HepG2 (cell line): Measurements from ENCODE around the gene ABCB8. TPM values are rescaled to one million over a fixed set of nuclear protein-coding genes. Genes with fewer than 3 reads are reported as not detected.

Experiments used
- CHD2 ChIP-seq: IDR thresholded peaks from 2 replicates; pipeline ENCODE4 v1.6.1; 2011; ENCODE audit warnings: low read depth, low read length, improper control_type of control experiment
- FIP1L1 ChIP-seq: fragments of 200-400 bp; formaldehyde crosslinking; IDR thresholded peaks from 2 replicates; pipeline ENCODE4 v1.6.1; 2018; ENCODE audit warnings: low read depth, mild to moderate bottlenecking, low read length, moderate library complexity, borderline replicate concordance; ENCODE audit not compliant: insufficient read depth
- FOXK2 ChIP-seq: fragments of 450-650 bp; IDR thresholded peaks from 2 replicates; pipeline ENCODE4 v1.6.1; 2016
- GPN1 ChIP-seq: sonication (generic); formaldehyde crosslinking; IDR thresholded peaks from 2 replicates; pipeline ENCODE4 v1.5.1; 2020; ENCODE audit warnings: missing genetic modification reagents, borderline replicate concordance
- HNF4A ChIP-seq: sonication (generic); formaldehyde crosslinking; IDR thresholded peaks from 2 replicates; pipeline ENCODE4 v1.4.0; 2020; ENCODE audit warnings: missing genetic modification reagents
- ISX ChIP-seq: sonication (generic); formaldehyde crosslinking; conservative IDR thresholded peaks from 2 replicates; pipeline ENCODE4 v1.5.0; 2020; ENCODE audit warnings: missing genetic modification reagents
- KDM2A ChIP-seq: sonication (generic); formaldehyde crosslinking; IDR thresholded peaks from 2 replicates; pipeline ENCODE4 v1.4.0; 2020; ENCODE audit warnings: low read depth, missing genetic modification reagents, borderline replicate concordance
- KDM5A ChIP-seq: fragments of 200-600 bp; sonication (generic); IDR thresholded peaks from 2 replicates; pipeline ENCODE4 v1.7.0; 2018; ENCODE audit warnings: antibody characterized with exemption, mild to moderate bottlenecking, low read length, borderline replicate concordance
- LCORL ChIP-seq, 2 experiments: fragments of 450-650 bp in 1 of 2; sonication (generic) in 1 of 2; formaldehyde crosslinking in 1 of 2; IDR thresholded peaks; 2 replicates each; pipeline versions ENCODE4 v1.5.0 to v1.6.1; 2017 to 2020; ENCODE audit warnings: antibody characterized with exemption in 1 of 2, missing genetic modification reagents in 1 of 2
- RBM22 ChIP-seq: fragments of 200-400 bp; formaldehyde crosslinking; optimal IDR thresholded peaks from 2 replicates; pipeline ENCODE3; 2017; ENCODE audit warnings: mild to moderate bottlenecking, low read length, moderate library complexity
- REPIN1 ChIP-seq: sonication (generic); formaldehyde crosslinking; IDR thresholded peaks from 2 replicates; pipeline ENCODE4 v1.8.0; 2022; ENCODE audit warnings: missing genetic modification reagents, low read depth, mild to moderate bottlenecking, borderline replicate concordance
- SP4 ChIP-seq: sonication (generic); formaldehyde crosslinking; IDR thresholded peaks from 2 replicates; pipeline ENCODE4 v1.8.1; 2023; ENCODE audit warnings: mild to moderate bottlenecking, missing genetic modification reagents
- SRSF1 ChIP-seq: fragments of 200-400 bp; formaldehyde crosslinking; optimal IDR thresholded peaks from 2 replicates; pipeline ENCODE3; 2017; ENCODE audit warnings: mild to moderate bottlenecking, low read depth, low read length, moderate library complexity
- ZFY ChIP-seq: sonication (generic); formaldehyde crosslinking; IDR thresholded peaks from 2 replicates; pipeline ENCODE4 v1.4.0; 2020; ENCODE audit warnings: missing genetic modification reagents
- ZFYVE20 ChIP-seq: sonication (generic); formaldehyde crosslinking; IDR thresholded peaks from 2 replicates; pipeline ENCODE4 v1.8.0; 2023; ENCODE audit warnings: low read depth, mild to moderate bottlenecking, moderate library complexity, missing genetic modification reagents, borderline replicate concordance
- ZIK1 ChIP-seq: sonication (generic); formaldehyde crosslinking; IDR thresholded peaks from 2 replicates; pipeline ENCODE4 v1.5.0; 2020; ENCODE audit warnings: mild to moderate bottlenecking, low read depth, missing genetic modification reagents, borderline replicate concordance
- ZNF263 ChIP-seq: sonication (generic); formaldehyde crosslinking; IDR thresholded peaks from 2 replicates; pipeline ENCODE4 v1.4.0; 2020; ENCODE audit warnings: missing genetic modification reagents
- ZNF296 ChIP-seq: sonication (generic); formaldehyde crosslinking; conservative IDR thresholded peaks from 2 replicates; pipeline ENCODE4 v1.5.0; 2020; ENCODE audit warnings: mild to moderate bottlenecking, missing genetic modification reagents
- ZNF709 ChIP-seq: sonication (generic); formaldehyde crosslinking; IDR thresholded peaks from 2 replicates; pipeline ENCODE4 v1.5.0; 2020; ENCODE audit warnings: mild to moderate bottlenecking, missing genetic modification reagents
- polyA plus RNA-seq, 8 experiments: library from polyadenylated mRNA; depleted of rRNA in 3 of 8; stranded (reverse) in 7 of 8; unstranded in 1 of 8; fragments of >200 nt; fragmentation: Illumina TruSeq in 4 of 8; extraction: Trizol in 4 of 8; gene quantifications; 2 replicates each; pipeline versions ENCODE4 v1.2.1 to v1.2.3, GENCODE V29; 2011 to 2016; ENCODE audit warnings: low read depth in 4 of 8, missing spikeins in 1 of 8, mixed read lengths in 1 of 8; ENCODE audit not compliant: insufficient read depth in 1 of 8
- total RNA-seq, 5 experiments: library from RNA; depleted of rRNA; stranded (reverse); fragments of >200 nt; fragmentation: Illumina TruSeq; extraction: Trizol; gene quantifications; 2 replicates each; pipeline ENCODE4 v1.2.3, GENCODE V29; 2016; ENCODE audit warnings: low read depth in 1 of 5
- TF ChIP-seq, protein P1 (sequence below): IDR thresholded peaks from 2 replicates; pipeline ENCODE4 v1.6.1; 2016; ENCODE audit warnings: missing genetic modification reagents, missing compliant biosample characterization
- TF ChIP-seq, protein P2 (sequence below): sonication (generic); formaldehyde crosslinking; IDR thresholded peaks from 2 replicates; pipeline ENCODE4 v1.5.0; 2020; ENCODE audit warnings: mild to moderate bottlenecking, missing genetic modification reagents
- TF ChIP-seq, protein P3 (sequence below): sonication (generic); formaldehyde crosslinking; IDR thresholded peaks from 2 replicates; pipeline ENCODE4 v1.5.0; 2020; ENCODE audit warnings: missing genetic modification reagents
- TF ChIP-seq, protein P4 (sequence below): sonication (generic); formaldehyde crosslinking; IDR thresholded peaks from 2 replicates; pipeline ENCODE4 v1.9.0; 2021; ENCODE audit warnings: missing genetic modification reagents, borderline replicate concordance

Gene ABCB8
- total and polyA plus RNA-seq, 2 of the 13 experiments (the other 11 are each of a cell fraction or from before 2014, with no cell fraction given): 6.6 to 16.7 TPM

DNA sequence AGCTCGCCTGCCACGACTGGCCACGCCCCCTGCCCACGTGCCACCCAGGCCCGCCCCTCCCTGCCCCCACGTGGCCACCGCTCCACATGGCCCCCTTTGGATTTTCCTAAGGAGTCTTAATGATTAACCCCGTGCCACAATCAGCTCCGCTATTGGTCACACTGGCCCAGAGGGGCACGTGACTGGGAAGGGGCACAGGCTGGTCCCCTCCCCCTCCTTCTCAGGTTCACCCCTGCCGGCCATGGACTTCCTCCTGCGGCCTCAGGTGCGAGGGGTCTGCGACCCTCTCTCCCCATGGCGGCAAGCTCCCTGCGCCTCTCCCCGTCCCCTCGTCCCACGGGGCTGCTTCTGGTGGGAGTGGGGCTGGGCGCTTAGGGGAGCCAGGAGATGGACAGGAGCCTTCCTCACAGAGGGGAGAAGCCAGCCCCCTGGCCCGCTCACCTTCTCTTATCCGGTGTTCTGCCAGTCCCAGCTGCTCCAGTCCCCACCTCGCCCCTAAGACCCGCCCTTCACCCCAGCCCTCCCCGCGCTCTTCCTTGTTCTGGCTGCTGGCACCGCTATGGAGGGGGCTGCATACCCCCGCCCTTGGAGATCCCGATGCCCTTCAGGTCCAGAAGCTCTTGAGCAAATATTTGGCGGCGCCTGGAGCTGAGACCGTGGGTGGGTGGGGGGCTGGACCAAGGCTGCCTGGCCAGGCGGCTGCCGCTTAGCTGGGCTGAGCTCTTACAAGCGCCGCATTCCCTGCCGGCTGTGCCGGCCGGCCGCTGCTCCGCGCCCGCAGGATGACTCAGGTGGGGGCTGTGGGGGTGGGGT lies 34.4 kb downstream of the ABCB8 start (continued):
- TF ChIP-seq, protein P1, sequence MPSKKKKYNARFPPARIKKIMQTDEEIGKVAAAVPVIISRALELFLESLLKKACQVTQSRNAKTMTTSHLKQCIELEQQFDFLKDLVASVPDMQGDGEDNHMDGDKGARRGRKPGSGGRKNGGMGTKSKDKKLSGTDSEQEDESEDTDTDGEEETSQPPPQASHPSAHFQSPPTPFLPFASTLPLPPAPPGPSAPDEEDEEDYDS (CRISPR knock-in tag): peak; percentile 48; the same call in 1 of the 2 replicates
- TF ChIP-seq LCORL (IDR thresholded peaks at IDR 0.05) (no peak), LCORL (CRISPR knock-in tag; IDR thresholded peaks at IDR 0.05) (peak; percentile 62), ZNF709 (peak; percentile 78; the same call in 1 of the 2 replicates), CHD2 (no peak; the same call in 1 of the 2 replicates), SP4 (CRISPR knock-in tag) (no peak), HNF4A (CRISPR knock-in tag) (no peak; the same call in none of the 2 replicates), SRSF1 (peak; percentile 85), REPIN1 (0 out of 2 replicates have a peak, but pooled peaks have one; percentile 28), ZFYVE20 (CRISPR knock-in tag) (no peak), ZFY (CRISPR knock-in tag) (peak; percentile 68), RBM22 (no peak), FIP1L1 (no peak), FOXK2 (no peak), ZIK1 (CRISPR knock-in tag) (no peak), ZNF263 (CRISPR knock-in tag) (no peak), KDM5A (peak; percentile 51; the same call in 1 of the 2 replicates), ZNF296 (CRISPR knock-in tag) (no peak), KDM2A (CRISPR knock-in tag) (0 out of 2 replicates have a peak, but pooled peaks have one; percentile 45), GPN1 (no peak), ISX (CRISPR knock-in tag) (no peak)
- TF ChIP-seq, protein P2, sequence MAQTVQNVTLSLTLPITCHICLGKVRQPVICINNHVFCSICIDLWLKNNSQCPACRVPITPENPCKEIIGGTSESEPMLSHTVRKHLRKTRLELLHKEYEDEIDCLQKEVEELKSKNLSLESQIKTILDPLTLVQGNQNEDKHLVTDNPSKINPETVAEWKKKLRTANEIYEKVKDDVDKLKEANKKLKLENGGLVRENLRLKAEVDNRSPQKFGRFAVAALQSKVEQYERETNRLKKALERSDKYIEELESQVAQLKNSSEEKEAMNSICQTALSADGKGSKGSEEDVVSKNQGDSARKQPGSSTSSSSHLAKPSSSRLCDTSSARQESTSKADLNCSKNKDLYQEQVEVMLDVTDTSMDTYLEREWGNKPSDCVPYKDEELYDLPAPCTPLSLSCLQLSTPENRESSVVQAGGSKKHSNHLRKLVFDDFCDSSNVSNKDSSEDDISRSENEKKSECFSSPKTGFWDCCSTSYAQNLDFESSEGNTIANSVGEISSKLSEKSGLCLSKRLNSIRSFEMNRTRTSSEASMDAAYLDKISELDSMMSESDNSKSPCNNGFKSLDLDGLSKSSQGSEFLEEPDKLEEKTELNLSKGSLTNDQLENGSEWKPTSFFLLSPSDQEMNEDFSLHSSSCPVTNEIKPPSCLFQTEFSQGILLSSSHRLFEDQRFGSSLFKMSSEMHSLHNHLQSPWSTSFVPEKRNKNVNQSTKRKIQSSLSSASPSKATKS: no peak
- TF ChIP-seq, protein P3, sequence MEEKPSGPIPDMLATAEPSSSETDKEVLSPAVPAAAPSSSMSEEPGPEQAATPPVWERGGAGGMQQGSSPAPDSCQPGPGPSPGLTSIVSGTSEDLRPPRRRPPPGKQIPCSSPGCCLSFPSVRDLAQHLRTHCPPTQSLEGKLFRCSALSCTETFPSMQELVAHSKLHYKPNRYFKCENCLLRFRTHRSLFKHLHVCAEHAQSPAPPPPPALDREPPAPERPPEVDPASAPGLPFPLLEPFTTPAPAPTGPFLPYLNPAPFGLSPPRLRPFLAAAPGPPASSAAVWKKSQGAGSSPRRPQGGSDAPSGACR (CRISPR knock-in tag): 0 out of 2 replicates have a peak, but pooled peaks have one; percentile 48
- TF ChIP-seq, protein P4, sequence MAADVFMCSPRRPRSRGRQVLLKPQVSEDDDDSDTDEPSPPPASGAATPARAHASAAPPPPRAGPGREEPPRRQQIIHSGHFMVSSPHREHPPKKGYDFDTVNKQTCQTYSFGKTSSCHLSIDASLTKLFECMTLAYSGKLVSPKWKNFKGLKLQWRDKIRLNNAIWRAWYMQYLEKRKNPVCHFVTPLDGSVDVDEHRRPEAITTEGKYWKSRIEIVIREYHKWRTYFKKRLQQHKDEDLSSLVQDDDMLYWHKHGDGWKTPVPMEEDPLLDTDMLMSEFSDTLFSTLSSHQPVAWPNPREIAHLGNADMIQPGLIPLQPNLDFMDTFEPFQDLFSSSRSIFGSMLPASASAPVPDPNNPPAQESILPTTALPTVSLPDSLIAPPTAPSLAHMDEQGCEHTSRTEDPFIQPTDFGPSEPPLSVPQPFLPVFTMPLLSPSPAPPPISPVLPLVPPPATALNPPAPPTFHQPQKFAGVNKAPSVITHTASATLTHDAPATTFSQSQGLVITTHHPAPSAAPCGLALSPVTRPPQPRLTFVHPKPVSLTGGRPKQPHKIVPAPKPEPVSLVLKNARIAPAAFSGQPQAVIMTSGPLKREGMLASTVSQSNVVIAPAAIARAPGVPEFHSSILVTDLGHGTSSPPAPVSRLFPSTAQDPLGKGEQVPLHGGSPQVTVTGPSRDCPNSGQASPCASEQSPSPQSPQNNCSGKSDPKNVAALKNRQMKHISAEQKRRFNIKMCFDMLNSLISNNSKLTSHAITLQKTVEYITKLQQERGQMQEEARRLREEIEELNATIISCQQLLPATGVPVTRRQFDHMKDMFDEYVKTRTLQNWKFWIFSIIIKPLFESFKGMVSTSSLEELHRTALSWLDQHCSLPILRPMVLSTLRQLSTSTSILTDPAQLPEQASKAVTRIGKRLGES (CRISPR knock-in tag): peak; percentile 78
